GM18907 (cell line): ENCODE results near the gene MYO3A.
"Not testable (repeated sequence)": the region's sequence is repeated elsewhere in the genome, so short reads cannot be mapped to it uniquely, and the experiment has no call there.

Source experiments
- ATAC-seq: cut with Tn5 transposase; IDR thresholded peaks from one replicate; pipeline ENCODE4 v1.9.1; 2021; ENCODE audit warnings: mild to moderate bottlenecking, moderate library complexity; ENCODE audit not compliant: unreplicated experiment

Gene MYO3A

DNA sequence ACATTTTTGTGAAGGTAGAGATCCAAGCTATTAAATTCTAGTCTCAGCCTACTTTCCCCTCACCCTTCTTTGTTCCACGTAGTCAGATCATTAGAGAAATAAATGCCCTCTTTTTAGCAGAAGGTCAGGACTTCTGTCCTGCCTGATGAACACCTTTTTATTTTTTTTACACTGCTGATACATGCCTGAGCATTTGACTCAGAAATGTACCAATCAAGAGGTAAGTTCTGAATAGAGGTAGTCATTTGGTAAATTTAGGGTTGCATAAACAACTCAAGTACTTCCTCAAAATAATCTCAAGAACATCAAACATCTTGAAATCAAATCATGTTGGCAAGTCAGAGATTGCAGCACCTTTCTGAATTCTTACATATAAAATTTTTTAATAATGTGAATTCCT, 133.7 kb downstream of the MYO3A start:
- no peak for ATAC-seq

DNA sequence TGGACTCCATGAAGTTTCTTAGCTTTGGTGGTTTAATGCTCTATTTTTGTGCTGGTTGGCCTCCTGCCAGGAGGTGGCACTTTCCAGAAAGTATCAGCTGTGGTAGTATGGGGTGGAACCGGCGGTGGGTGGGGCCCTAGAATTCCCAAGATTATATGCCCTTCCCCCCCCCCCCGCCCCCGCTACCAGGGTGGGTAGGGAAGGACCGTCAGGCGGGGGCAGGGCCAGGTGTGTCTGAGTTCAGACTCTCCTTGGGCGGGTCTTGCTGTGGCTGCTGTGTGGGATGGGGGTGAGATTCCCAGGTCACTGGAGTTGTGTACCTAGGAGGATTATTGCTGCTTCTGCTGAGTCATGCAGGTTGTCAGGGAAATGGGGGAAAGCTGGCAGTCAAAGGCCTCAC, 146.9 kb downstream of the MYO3A start:
- not testable (repeated sequence) for ATAC-seq

DNA sequence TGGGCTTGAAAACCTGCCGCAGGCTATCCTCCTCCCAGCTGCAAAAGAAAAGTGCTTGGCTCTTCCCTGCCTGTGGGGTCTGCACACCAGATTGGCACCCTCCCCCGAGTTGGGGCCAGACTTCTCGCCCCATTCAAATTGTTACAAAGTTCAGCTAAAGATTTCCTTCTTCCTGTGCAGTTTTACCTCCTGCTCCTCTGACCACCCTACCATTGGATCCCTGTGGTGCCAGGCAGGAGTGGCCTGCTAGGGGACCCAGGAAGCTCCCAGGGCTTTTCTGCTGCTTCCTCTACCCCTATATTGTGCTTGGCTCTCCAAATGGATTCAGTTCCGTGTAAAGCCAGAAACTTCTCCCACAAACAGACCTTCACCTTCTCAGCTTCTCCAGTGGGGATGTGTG, 147.4 kb downstream of the MYO3A start:
- ATAC-seq: no peak

DNA sequence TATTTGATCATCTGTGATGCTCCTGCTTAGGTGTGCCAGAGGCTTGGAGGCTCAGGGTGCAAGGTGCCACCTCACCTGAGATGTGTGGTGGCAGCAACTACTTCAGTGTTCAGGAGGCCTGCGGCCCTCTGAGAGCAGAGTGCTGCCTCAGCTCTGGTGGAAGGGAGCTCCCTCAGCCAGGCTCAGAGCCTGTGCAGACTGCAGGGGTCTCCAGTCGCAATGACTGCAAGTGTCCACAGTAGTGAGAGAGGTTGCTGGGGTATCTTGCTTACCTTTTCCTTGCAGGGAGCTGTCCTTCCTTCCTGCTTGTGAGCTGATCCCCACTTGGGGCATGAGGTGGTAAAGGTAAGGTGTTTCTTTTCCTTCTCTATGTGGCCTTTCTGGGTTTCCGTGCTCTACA, 151.5 kb downstream of the MYO3A start:
- no peak for ATAC-seq

DNA sequence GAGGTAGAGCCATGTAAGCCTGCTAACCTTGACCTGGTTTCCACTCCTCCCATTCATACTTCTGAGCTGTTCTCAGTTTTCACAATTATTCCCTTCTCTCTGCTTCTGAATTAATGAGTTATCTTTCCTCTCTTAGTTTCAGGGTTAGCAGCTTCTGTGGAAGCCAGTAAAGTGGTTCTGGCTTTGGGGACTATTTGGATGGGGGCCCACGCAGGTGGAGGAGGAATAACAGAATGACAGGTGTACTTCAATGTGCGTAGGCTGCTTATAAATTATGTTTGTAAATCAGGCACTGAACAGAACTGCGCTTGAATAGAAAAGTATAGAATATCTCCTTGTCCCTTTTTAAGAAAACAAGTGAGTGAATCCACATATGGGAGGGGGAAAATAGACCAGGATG, 153.6 kb downstream of the MYO3A start:
- no peak for ATAC-seq

DNA sequence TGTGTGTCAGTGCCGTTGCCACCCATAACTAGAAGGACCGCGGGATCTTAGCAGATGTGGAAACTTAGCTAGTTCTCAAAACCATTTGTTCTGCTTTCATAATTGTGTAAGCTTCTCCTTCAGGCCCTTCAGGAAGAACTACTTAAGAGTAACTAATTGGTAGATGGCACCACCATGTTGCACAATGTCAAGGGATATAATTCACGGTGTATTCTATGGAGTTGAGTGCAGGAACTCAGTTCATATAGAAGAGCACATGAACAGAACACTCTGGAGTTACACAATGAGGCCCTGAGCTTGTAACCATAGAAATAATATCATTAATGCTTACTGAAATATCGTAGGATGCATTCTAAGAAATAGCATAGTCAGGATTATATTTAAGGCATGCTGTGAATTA, 156.0 kb downstream of the MYO3A start:
- ATAC-seq: no peak

DNA sequence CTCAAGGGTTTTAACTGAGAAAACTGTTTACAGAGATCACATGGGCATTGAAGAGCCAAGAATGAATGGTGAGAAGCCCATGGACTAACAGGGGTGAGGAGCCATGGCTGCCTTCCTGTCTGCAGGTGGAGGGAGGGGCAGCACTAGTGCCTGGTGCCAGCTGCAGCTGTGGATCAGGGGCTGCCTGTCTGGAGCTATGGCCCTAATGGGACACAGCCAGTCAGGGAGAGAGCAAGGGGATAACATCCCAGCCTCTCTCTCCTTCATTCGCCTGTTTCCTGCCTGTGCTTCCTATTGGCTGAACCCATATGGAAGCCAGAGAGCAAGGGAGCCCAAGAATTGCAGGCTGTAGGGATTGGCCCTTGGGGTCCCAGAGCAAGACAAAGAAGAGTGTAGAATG, 156.7 kb downstream of the MYO3A start:
- no peak for ATAC-seq

DNA sequence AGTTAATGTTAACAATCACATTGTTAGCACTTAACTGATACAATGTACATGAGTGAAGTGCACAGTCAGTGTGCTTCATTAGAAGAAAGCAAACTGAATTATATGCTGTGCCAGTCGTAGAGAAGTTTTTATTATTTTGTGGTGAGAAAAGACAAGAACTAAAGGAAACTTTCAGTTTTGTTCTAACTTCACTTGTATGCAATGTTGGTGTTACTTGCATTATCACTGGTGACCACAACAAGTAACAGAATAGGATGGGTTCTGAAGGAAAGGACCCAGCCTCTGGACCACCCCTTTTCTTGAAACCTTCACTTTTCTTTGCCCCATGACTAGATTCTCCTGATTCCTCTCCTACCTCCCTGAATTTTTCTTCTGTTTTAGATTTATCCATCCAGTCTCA, 159.2 kb downstream of the MYO3A start:
- no peak for ATAC-seq

DNA sequence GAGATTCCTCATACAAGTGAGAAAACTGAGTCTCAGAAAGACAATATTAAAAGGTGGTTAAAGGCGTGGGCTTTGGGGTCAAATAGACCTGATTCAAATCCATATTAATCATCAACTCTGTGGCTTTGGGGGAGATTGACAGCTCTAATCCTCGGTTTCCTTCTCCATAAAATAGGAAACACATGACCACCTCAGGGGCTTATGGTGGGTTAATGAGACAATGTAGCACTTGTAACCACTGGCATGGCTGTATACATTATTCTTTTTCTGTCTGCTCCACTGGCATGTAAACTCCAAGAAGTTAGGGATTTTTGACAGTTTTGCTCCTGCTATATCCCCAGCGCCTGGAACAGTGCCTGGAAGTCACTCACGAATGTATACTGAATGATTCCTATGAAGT, 161.8 kb downstream of the MYO3A start:
- ATAC-seq: no peak

DNA sequence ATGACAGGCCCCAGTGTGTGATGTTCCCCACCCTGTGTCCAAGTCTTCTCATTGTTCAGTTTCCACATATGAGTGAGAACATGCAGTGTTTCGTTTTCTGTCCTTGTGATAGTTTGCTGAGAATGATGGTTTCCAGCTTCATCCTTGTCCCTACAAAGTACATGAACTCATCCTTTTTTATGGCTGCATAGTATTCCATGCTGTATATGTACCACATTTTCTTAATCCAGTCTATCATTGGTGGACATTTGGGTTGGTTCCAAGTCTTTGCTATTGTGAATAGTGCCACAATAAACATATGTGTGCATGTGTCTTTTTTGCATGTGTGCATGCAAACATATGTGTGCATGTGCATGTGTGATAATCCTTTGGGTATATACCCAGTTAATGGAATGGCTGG, 163.5 kb downstream of the MYO3A start:
- ATAC-seq: not testable (repeated sequence)

DNA sequence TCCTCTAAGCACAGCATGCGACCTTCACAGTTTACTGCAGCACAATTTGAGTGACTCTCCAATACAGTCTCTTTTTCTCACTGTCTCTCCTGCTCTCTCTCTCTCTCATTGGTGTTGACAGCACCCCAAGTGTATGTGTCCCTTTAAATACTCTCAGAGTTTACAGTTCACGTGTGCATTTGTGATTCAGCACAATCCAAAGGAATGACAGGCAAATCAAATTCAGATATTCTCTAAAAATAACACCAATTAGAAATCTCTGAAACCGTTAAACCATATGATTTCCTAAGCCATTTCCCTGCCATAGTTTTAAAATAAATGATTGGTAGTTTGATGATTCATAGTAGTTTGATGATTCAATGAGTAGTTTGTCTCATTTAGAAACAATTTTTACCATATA, 178.5 kb downstream of the MYO3A start:
- no peak for ATAC-seq

DNA sequence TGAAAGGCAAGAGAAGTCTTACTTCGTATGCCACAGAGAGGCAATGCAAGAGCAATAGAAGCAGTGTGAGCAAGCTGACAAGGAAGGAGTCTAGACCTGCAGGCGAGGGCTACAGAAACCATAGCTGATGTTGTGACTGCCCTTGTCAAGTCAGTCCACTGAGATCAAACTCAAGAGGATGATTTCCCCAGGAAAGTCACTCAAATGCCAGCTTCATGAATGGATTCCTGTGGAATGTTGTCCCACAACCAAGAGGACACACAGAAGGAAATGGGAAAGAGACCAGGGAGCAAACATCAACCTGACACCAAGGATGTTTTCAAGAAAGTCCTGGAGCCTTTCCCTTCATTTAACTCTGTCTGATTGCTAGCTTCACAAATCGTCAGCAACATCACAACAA, 204.6 kb downstream of the MYO3A start:
- no peak for ATAC-seq

DNA sequence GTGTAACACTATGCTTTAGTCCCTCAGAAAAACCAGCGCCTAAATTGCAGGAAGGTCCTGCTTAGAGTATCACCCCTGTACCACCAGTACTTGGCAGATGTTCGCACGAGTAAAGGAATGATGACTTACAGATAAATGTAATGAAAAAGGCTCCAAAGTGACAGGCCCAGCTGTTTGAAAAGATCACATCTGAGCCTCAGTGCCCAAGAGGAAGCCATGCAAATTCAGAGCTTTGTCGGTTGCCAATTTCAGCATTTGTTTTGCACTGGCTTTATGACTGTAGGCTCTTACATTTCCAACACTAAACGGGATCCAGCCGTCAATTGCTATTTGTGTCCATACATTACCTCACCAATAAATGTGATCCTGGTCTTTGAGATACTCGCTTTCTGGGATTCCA, 222.0 kb downstream of the MYO3A start:
- no peak for ATAC-seq

DNA sequence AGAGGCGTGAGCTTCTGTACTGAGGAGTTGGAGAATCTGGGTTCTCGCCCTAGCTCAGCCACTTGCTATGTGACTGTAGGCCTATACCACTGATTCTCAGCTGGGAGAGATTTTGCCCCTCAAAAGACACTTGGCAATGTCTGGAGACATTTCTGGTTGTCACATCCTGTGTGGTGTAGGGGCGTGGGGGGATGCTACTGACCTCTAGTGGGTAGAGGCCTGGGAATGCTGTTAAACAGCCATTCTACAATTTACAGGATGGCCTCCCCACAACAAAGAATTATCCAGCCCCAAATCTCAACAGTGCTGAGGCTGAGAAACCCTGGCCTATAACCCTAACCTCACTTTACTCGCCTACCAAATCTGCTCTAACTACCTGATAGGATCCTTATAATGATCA, 223.7 kb downstream of the MYO3A start:
- no peak for ATAC-seq

DNA sequence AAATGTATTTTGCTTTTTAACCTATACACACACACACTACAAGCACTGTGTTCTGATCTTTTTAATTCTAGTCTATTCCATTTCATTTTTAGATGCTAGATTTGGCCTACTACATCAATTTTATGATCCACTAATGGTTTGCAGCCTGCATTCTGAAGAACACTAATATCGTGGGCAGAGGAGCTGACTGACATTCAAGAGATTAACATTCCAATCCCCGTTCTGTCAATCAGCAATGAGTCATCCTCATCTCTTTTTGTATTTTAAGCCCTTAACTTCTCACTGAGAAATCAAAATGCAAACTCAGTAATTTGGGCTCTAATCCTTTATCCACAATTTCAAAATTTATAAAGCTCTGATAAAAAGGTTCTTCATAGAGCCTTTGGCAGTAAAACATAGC, 235.4 kb downstream of the MYO3A start:
- ATAC-seq: no peak

DNA sequence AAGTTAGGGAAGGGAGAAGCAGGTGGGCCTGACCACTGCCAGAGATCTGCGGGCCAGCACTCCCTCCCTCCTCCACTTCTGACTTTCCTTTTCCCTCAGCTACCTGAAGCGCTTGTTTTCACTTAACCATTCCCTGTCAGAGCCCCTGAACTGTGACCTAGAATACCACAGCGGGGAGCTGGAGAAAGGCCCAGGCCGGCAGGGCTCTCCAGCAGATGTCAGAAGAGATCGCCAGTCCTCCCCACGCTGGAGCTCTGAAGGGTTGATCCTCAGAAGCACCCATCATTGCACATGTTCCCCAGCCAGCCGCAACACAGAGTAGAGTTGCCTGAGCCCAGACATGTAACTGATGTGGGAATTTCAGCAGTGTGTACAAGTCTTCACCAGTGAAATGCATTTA, 238.1 kb downstream of the MYO3A start:
- no peak for ATAC-seq

DNA sequence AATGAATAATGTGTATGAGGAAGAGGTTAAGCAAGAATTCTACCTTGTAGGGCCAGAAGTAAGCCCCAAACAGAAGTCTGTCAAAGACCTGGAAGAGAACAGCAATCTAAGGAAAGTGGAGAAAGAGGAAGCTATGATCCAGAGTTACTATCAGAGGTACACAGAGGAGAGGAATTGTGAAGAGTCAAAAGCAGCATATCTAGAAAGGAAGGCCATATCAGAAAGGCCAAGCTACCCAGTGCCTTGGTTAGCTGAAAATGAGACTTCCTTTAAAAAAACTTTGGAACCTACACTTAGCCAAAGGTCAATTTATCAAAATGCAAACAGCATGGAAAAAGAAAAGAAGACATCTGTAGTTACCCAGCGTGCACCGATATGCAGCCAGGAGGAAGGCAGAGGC, 239.8 kb downstream of the MYO3A start:
- ATAC-seq: no peak

DNA sequence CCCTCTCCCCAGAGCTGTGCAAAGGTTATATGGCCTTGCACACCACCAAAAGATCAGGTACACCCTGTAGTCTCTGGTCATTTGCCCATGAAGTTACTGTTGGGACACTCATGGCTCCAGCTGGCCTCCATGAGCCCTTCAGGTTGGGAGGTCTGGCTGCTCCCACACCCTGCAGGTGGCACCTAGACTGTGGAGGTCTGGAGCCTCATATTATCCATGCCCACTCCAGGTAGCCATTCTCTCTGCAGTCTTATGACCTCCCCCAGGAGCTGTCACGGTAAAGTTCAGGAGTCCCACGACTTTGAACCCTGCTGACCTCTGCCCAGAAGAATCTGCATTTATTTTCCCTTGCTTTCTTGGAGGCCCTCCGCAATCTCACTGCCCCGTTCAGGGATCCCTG, 243.3 kb downstream of the MYO3A start:
- no peak for ATAC-seq

DNA sequence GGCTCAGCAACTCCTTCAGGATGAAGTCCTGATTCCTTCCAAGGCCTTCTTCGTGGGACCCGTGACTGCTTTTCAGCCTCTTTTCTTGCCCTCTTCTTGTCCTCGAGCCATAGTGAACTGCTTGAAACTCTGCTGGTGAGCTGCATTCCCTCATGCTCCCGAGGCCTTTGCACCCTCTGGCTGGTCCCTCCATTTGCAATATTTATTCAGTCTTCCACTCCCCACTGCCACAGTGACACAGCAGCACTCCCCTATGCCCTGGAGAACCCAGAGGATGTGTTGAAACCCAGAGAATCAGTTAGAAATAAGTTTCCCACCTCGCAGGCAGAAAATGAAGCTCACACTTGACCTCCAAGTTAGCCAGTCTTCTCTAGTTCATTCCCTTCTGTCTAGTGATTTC, 260.2 kb downstream of the MYO3A start:
- no peak for ATAC-seq

DNA sequence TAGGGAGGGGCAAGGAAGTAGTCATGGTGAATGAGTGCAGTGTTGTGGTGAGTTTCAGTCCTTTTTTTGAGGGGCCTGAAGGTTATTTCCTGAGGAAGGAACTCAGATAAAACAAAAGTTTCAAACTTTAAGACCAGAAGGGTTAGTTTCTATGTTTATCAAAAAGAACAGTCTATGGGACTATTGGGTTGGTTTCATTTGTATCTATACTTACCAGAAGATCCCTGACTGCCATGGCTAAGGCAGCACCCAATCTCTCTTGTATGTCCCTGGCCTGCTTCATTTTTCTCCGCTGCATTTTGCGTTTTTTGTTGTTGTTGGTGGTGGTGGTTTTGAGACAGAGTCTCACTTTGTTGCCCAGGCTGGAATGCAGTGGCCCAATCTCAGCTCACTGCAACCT, 263.2 kb downstream of the MYO3A start:
- no peak for ATAC-seq

DNA sequence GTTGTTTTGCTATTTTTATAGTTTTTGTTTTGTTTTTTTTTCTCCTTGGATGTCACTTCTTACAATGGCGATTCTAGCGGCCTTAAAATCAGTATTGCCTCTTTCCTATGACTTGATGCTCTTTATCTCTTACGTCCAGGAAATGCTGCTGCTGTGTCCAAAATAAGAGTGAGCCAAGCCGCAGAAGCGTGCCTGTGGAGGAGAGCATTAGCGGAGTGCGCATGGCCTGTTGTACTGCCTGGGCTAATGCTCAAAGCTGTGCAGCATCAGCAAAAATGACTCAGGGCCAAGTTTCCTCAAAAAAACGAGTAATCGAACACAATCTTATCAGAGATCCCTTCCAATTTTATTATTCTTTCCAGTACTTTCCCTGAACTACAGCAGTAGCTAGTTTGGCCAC, 264.1 kb downstream of the MYO3A start:
- ATAC-seq: no peak

DNA sequence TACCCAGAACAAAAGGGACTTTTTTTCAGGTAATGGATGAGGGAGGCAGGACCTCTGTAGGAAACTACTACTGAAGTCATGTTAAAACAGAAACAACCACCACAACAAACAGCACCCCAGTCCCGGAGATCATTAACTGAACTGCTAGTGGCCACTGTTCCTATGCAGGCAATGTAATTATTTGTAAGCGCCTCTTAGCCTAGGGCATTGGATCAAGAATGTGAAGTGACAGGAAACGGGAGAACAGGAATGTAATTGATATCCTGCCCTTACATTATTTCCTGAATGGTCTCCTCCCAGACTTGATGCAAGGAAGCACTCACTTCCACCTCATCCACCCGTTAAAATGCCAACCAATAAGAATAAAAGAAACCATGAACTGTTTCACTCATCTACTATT, 265.8 kb downstream of the MYO3A start:
- no peak for ATAC-seq

DNA sequence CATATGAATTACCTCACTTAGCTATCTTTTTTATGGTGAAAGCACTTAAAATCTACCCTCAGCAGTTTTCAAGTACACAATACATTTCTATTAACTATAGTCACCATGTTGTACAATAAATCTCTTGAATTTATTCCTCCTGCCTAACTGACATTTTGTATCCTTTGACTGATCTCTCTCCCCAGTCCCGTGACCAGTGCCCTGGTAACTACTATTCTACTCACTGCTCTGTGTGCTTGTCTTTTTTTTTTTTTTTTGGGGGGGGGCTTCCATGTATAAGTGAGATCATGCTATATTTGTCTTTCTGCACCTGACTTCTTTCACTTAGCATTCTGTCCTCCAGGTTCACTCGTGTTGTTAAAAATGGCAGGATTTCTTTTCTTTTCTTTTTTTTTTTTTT, 271.2 kb downstream of the MYO3A start:
- ATAC-seq: no peak

DNA sequence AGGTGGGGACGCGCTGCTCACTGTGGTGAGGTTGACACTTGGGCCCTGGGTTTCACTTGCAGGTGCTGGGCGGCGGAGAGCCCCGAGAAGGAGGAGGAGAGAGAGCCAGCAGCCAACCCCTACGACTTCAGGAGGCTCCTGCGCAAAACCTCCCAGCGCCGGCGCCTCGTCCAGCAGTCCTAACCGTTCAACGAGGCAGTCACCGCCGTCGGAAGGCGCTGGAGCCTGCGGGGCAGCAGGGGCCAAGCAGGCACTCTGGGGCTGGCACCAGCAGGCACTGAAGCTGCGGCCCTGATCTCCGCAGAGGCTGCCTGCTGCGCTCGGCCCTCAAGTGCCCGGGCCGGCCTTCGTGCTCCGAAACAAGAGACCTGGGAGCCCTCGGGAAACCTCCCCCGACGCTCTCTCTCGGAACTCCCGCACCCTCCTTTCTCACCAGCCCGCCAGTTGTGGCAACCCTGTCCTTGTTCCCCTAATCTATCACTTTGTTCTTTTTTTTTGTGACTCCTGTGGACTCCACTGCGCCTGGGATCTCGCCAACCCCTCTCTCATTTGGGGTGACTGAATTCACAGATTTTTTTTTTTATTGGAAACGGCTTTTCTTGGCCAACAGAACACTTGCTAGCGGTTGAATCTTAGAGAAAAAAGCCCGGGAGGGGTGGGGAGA, 277.9 kb downstream of the MYO3A start:
- ATAC-seq: no peak
